CD4-positive, alpha-beta T cell (primary cell): ENCODE measurements around the gene CDC123. TPM values are rescaled to one million over a fixed set of nuclear protein-coding genes. Genes with fewer than 3 reads are reported as not detected.

Source experiments
- ATAC-seq: fragments of 200-7000 bp; cut with Tn5 transposase; one replicate; pipeline ENCODE4 v1.10.0; 2022; ENCODE audit warnings: mild to moderate bottlenecking; ENCODE audit not compliant: poor library complexity
- CTCF ChIA-PET: fragments of 350-600 bp; sonication (Branson Sonifier 250); formaldehyde crosslinking; loops from one replicate; lab custom pipeline; 2021; ENCODE audit warnings: antibody characterized with exemption, inconsistent platforms; lab: Charles Lee
- POLR2A ChIA-PET: fragments of 350-600 bp; sonication (Branson Sonifier 250); formaldehyde crosslinking; loops from one replicate; lab custom pipeline; 2021; ENCODE audit warnings: antibody characterized with exemption, inconsistent platforms; lab: Charles Lee
- DNase-seq, 14 experiments: peaks; one replicate each; pipeline ENCODE4 v3.0.0-alpha.2; 2013 to 2020; ENCODE audit warnings: mixed read lengths in 2 of 14
- H3K27ac ChIP-seq, 2 donors: one replicate each; pipeline versions ENCODE4 v1.5.1 to v1.7.0; 2013; ENCODE audit warnings: low read length in 2 of 2, low read depth in 1 of 2, mild to moderate bottlenecking in 1 of 2
- H3K27me3 ChIP-seq, 2 experiments: 1 replicate in 1 of 2; 2 replicates in 1 of 2; pipeline versions ENCODE4 v1.6.1 to v1.7.0; 2013; ENCODE audit warnings: low read length in 2 of 2, control low read depth in 1 of 2, mild to moderate bottlenecking in 1 of 2, moderate library complexity in 1 of 2; ENCODE audit not compliant: insufficient read depth in 2 of 2, control insufficient read depth in 1 of 2
- H3K36me3 ChIP-seq: one replicate; pipeline ENCODE4 v1.6.1; 2013; ENCODE audit warnings: low read length, control low read depth; ENCODE audit not compliant: insufficient read depth
- H3K4me1 ChIP-seq: one replicate; pipeline ENCODE4 v1.6.1; 2013; ENCODE audit warnings: low read length, control low read depth; ENCODE audit not compliant: insufficient read depth
- H3K4me3 ChIP-seq: one replicate; pipeline ENCODE4 v1.5.1; 2013; ENCODE audit warnings: mild to moderate bottlenecking, low read length, moderate library complexity
- H3K9me3 ChIP-seq, 2 experiments: 1 replicate in 1 of 2; 2 replicates in 1 of 2; pipeline versions ENCODE4 v1.6.1 to v1.7.0; 2013; ENCODE audit warnings: low read length in 2 of 2, mild to moderate bottlenecking in 2 of 2, control low read depth in 1 of 2, moderate library complexity in 1 of 2; ENCODE audit not compliant: control insufficient read depth in 1 of 2, insufficient read depth in 1 of 2
- H3K27ac Mint-ChIP-seq: one replicate; pipeline ENCODE4 v1.8.0; 2020; ENCODE audit warnings: mixed read lengths
- H3K27me3 Mint-ChIP-seq: one replicate; pipeline ENCODE4 v1.8.0; 2021; ENCODE audit warnings: mixed read lengths
- H3K36me3 Mint-ChIP-seq: one replicate; pipeline ENCODE4 v1.8.0; 2021; ENCODE audit warnings: low read depth, mixed read lengths
- H3K4me1 Mint-ChIP-seq: one replicate; pipeline ENCODE4 v1.8.0; 2021; ENCODE audit warnings: low read depth, mixed read lengths
- H3K4me3 Mint-ChIP-seq: one replicate; pipeline ENCODE4 v1.8.0; 2020; ENCODE audit warnings: mild to moderate bottlenecking, mixed read lengths
- H3K9me3 Mint-ChIP-seq: one replicate; pipeline ENCODE4 v1.8.0; 2020; ENCODE audit warnings: mixed read lengths
- CTCF ChIP-seq: fragments of 200-600 bp; IDR thresholded peaks from one replicate; pipeline ENCODE4 v1.8.0; 2022; ENCODE audit warnings: antibody characterized with exemption, mild to moderate bottlenecking
- intact Hi-C, 2 experiments: fragments of 100-400 bp; cut with DNase I in 1 of 2; cut with micrococcal nuclease in 1 of 2; formaldehyde crosslinking; loops; one replicate each; pipeline versions ENCODE4 v1.15.1 to v1.9.0; 2023 to 2025; cut with DNase I, micrococcal nuclease
- total RNA-seq, 174 experiments: library from RNA in 2 of 174; stranded (reverse) in 2 of 174; gene quantifications; one replicate each; pipeline ENCODE4 v1.2.3 and lab custom pipeline; 2021 to 2026

The CDC123 gene
- total RNA-seq, 2 experiments from 2014 or later, result 34.7 to 40.5 TPM

- peaks cover 67% of the 10 kb centered on the region for H3K36me3 ChIP-seq
Observed at GRCh38 chr10:12214763-12215218, 18.8 kb downstream of the CDC123 start.

GRCh38 chr10:12218991-12219390 is 23.0 kb downstream of the CDC123 start:
- Histone ChIP-seq H3K27me3 (no peaks in the 10 kb centered on the region), H3K27ac (no peak overlapping the region), H3K4me1 (no peaks in the 10 kb centered on the region), H3K36me3 (peaks cover 59% of the 10 kb centered on the region), H3K4me3 (no peak overlapping the region), H3K9me3 (no peaks in the 10 kb centered on the region)
- Mint-ChIP-seq H3K36me3 (peaks cover 74% of the 10 kb centered on the region), H3K4me1 (peaks cover 18% of the 10 kb centered on the region), H3K4me3 (no peak overlapping the region), H3K27me3 (no peaks in the 10 kb centered on the region), H3K27ac (no peak overlapping the region), H3K9me3 (no peaks in the 10 kb centered on the region)
- no peak for DNase-seq
- CTCF ChIA-PET, result no interaction called here
- POLR2A ChIA-PET, result no interaction called here
- intact Hi-C loops, result loop anchor here in 1 of 2 experiments (5.0 kb wide), 1 partner anchor 683 kb away; no protein-coding TSS in a partner anchor
- no peak for ATAC-seq
- TF ChIP-seq CTCF, result no peak

More at GRCh38 chr10:12214763-12215218, 18.8 kb downstream of the CDC123 start:
- no peaks in the 10 kb centered on the region for H3K4me1 ChIP-seq
- DNase-seq (peak in 9 of 14 experiments; percentile 8 to 77 (median 36)), ATAC-seq (peak; percentile 52)
- peak overlapping the region; percentile 76 for H3K27ac Mint-ChIP-seq
- intact Hi-C loops, result loop anchor here (1.0 to 5.0 kb wide), 6 partner anchors 20 to 688 kb away; partner anchors contain the start of gene NUDT5 (in 1 of the 2)
- H3K4me3 Mint-ChIP-seq, result peak overlapping the region; percentile 62
- H3K27ac ChIP-seq, result no peak overlapping the region
- TF ChIP-seq CTCF, result peak; percentile 86
- H3K36me3 Mint-ChIP-seq, result peaks cover 78% of the 10 kb centered on the region
- H3K4me1 Mint-ChIP-seq, result peaks cover 29% of the 10 kb centered on the region
- H3K9me3 Mint-ChIP-seq, result no peaks in the 10 kb centered on the region
- ChIA-PET POLR2A (interaction anchor here (0.6 to 2.7 kb wide), 4 partner anchors 11 to 688 kb away, joined by 3 to 24 read pairs (median 4); partner anchors contain the start of genes CDC123 and NUDT5), CTCF (interaction anchor here (0.6 to 2.8 kb wide), 16 partner anchors 10 to 687 kb away, joined by 3 to 20 read pairs (median 4); partner anchors contain the start of genes CDC123 and NUDT5)
- H3K9me3 ChIP-seq, result no peaks in the 10 kb centered on the region
- peak overlapping the region; percentile 20 for H3K4me3 ChIP-seq
- H3K27me3 ChIP-seq, result no peaks in the 10 kb centered on the region
- no peaks in the 10 kb centered on the region for H3K27me3 Mint-ChIP-seq

GRCh38 chr10:12221323-12222298 is 25.6 kb downstream of the CDC123 start:
- Histone ChIP-seq H3K9me3 (peaks cover 0 to 4% of the 10 kb centered on the region in 2 experiments), H3K4me3 (no peak overlapping the region), H3K27ac (no peak overlapping the region), H3K36me3 (peaks cover 64% of the 10 kb centered on the region), H3K4me1 (no peaks in the 10 kb centered on the region), H3K27me3 (no peaks in the 10 kb centered on the region)
- Mint-ChIP-seq H3K9me3 (no peaks in the 10 kb centered on the region), H3K4me3 (no peak overlapping the region), H3K36me3 (peaks cover 70% of the 10 kb centered on the region), H3K27ac (no peak overlapping the region), H3K4me1 (no peaks in the 10 kb centered on the region), H3K27me3 (no peaks in the 10 kb centered on the region)
- DNase-seq (no peak), ATAC-seq (no peak)
- ChIA-PET CTCF (interaction anchor here (1.0 kb wide), 1 partner anchor 22 kb away, joined by 3 read pairs; no protein-coding TSS in a partner anchor), POLR2A (interaction anchor here (1.0 kb wide), 1 partner anchor 26 kb away, joined by 3 read pairs; the partner anchor contains the start of gene NUDT5)
- no peak for TF ChIP-seq CTCF
- intact Hi-C loops, result no loop called here
